ENCODE measurements around the gene RUNDC1.

Gene RUNDC1

GRCh38 chr17:42964161-42964932 lies 16.0 kb upstream of the RUNDC1 start, which contains the start of gene AARSD1 (continued):
- TF ChIP-seq ZNF48 (tag by site-specific recombination; IDR thresholded peaks at IDR 0.05): no peak
- TF ChIP-seq SP7 (tag by site-specific recombination; IDR thresholded peaks at IDR 0.05): peak; percentile 67; the same call in 1 of the 2 replicates
- TF ChIP-seq YY1 (tag by site-specific recombination; IDR thresholded peaks at IDR 0.05): peak; percentile 75; the same call in 1 of the 2 replicates
- TF ChIP-seq ZSCAN5A (tag by site-specific recombination; IDR thresholded peaks at IDR 0.05): no peak
- no peak for TF ChIP-seq ZNF311 (tag by site-specific recombination; IDR thresholded peaks at IDR 0.05; ENCODE audit: borderline replicate concordance)
- TF ChIP-seq ZNF239 (tag by site-specific recombination; IDR thresholded peaks at IDR 0.05): no peak
- TF ChIP-seq KLF17 (tag by site-specific recombination; IDR thresholded peaks at IDR 0.05): peak; percentile 62; the same call in 1 of the 2 replicates
- TF ChIP-seq ZNF707 (tag by site-specific recombination; IDR thresholded peaks at IDR 0.05): no peak

- H3K9me3 ChIP-seq (ENCODE audit: control insufficient read depth, insufficient read depth, low read depth, low read length): no peaks in the 10 kb centered on the region
- ChIA-PET POLR2A (interaction anchor here (0.6 kb wide), 1 partner anchor 12 kb away, joined by 5 read pairs; no protein-coding TSS in a partner anchor), CTCF (interaction anchor here (0.6 kb wide), 2 partner anchors 30 to 148 kb away, joined by 4 to 5 read pairs; partner anchors contain the start of gene RPL27)
- H3K4me1 ChIP-seq (ENCODE audit: control insufficient read depth, insufficient read depth, low read length): no peaks in the 10 kb centered on the region
- peaks cover 2% of the 10 kb centered on the region in 2 experiments; a peak in 2 of 3 replicates for H3K36me3 ChIP-seq (ENCODE audit: control insufficient read depth in 2 of 2, insufficient read depth in 1 of 2, low read length in 2 of 2)
- H3K27ac ChIP-seq (ENCODE audit: extremely low read depth, low read depth, low read length): no peak overlapping the region
- H3K4me3 ChIP-seq (ENCODE audit: low read depth, low read length): no peak overlapping the region
- TF ChIP-seq ZNF280D (tag by site-specific recombination; IDR thresholded peaks at IDR 0.05): no peak
Measured at GRCh38 chr17:42967925-42968324, 12.4 kb upstream of the RUNDC1 start.

- Histone ChIP-seq H3K27ac (ENCODE audit: extremely low read depth, low read depth, low read length) (0 out of 2 replicates have a peak overlapping the region, but pooled peaks have one; percentile 8), H3K9me3 (ENCODE audit: control insufficient read depth, insufficient read depth, low read depth, low read length) (no peaks in the 10 kb centered on the region), H3K4me1 (ENCODE audit: control insufficient read depth, insufficient read depth, low read length) (no peaks in the 10 kb centered on the region), H3K36me3 (ENCODE audit: control insufficient read depth in 2 of 2, insufficient read depth in 1 of 2, low read length in 2 of 2) (no peaks in the 10 kb centered on the region; a peak in 1 of 3 replicates), H3K4me3 (ENCODE audit: low read depth, low read length) (no peak overlapping the region)
- ChIA-PET POLR2A (interaction anchor here (0.6 to 1.7 kb wide), 4 partner anchors 29 to 440 kb away, joined by 3 to 17 read pairs (median 4); partner anchors contain the start of gene RPL27), CTCF (interaction anchor here (0.6 to 1.0 kb wide), 5 partner anchors 13 to 368 kb away, joined by 3 to 18 read pairs (median 4); partner anchors contain the start of gene RPL27)
- peak; percentile 61 for TF ChIP-seq PRDM10 (tag by site-specific recombination; IDR thresholded peaks at IDR 0.05)
- TF ChIP-seq ZNF555 (tag by site-specific recombination; conservative IDR thresholded peaks at IDR 0.05): no peak
- TF ChIP-seq ZFHX2 (tag by site-specific recombination; conservative IDR thresholded peaks at IDR 0.05): no peak
- peak; percentile 83 for TF ChIP-seq GLIS1 (tag by site-specific recombination; IDR thresholded peaks at IDR 0.05)
- TF ChIP-seq ZNF266 (tag by site-specific recombination; IDR thresholded peaks at IDR 0.05; ENCODE audit: low read depth): no peak
- TF ChIP-seq MEIS1 (CRISPR knock-in tag; IDR thresholded peaks at IDR 0.05; ENCODE audit: borderline replicate concordance): no peak
- TF ChIP-seq ZNF132 (tag by site-specific recombination; IDR thresholded peaks at IDR 0.05; ENCODE audit: borderline replicate concordance): no peak
- TF ChIP-seq ZNF473 (tag by site-specific recombination; IDR thresholded peaks at IDR 0.05): no peak
- TF ChIP-seq ZNF707 (tag by site-specific recombination; IDR thresholded peaks at IDR 0.05): no peak
- TF ChIP-seq KLF8 (tag by site-specific recombination; IDR thresholded peaks at IDR 0.05): peak; percentile 18; the same call in 1 of the 2 replicates
- TF ChIP-seq INSM2 (tag by site-specific recombination; IDR thresholded peaks at IDR 0.05): no peak
- TF ChIP-seq ZNF530 (tag by site-specific recombination; IDR thresholded peaks at IDR 0.05; ENCODE audit: low read depth): no peak
Measured at GRCh38 chr17:42969001-42969581, 11.3 kb upstream of the RUNDC1 start.

All from HEK293 (cell line).